Measurements from ENCODE around the gene GIGYF2. TPM values are rescaled to one million over a fixed set of nuclear protein-coding genes. Genes with fewer than 3 reads are reported as not detected.

The GIGYF2 gene
- total and polyA plus RNA-seq, 2 of the 13 experiments (the other 11 are each of a cell fraction or from before 2014, with no cell fraction given) = 44.9 to 73.5 TPM

- no peak for TF ChIP-seq TIGD3 (CRISPR knock-in tag; IDR thresholded peaks at IDR 0.05; ENCODE audit: borderline replicate concordance)
- no peak for TF ChIP-seq ZNF225 (CRISPR knock-in tag; IDR thresholded peaks at IDR 0.05)
- TF ChIP-seq U2AF2 (IDR thresholded peaks at IDR 0.05; ENCODE audit: low read depth, low read length) = no peak
- peak; percentile 61; the same call in 1 of the 2 replicates for TF ChIP-seq GMEB1 (CRISPR knock-in tag; IDR thresholded peaks at IDR 0.05; ENCODE audit: borderline replicate concordance)
- TF ChIP-seq NFRKB (IDR thresholded peaks at IDR 0.05) = no peak
- no peak for TF ChIP-seq ZNF557 (CRISPR knock-in tag; IDR thresholded peaks at IDR 0.05)
- TF ChIP-seq DMAP1 (CRISPR knock-in tag; IDR thresholded peaks at IDR 0.05) = peak; percentile 51; the same call in 1 of the 2 replicates
- no peak for TF ChIP-seq ZNF747 (CRISPR knock-in tag; IDR thresholded peaks at IDR 0.05; ENCODE audit: borderline replicate concordance)
- TF ChIP-seq SMAD1 (CRISPR knock-in tag; IDR thresholded peaks at IDR 0.05; ENCODE audit: borderline replicate concordance, low read depth) = no peak
- TF ChIP-seq HOXA7 (CRISPR knock-in tag; IDR thresholded peaks at IDR 0.05) = no peak
- no peak for TF ChIP-seq ZNF660 (CRISPR knock-in tag; IDR thresholded peaks at IDR 0.05; ENCODE audit: borderline replicate concordance, low read depth)
- no peak for TF ChIP-seq ZNF235 (CRISPR knock-in tag; IDR thresholded peaks at IDR 0.05; ENCODE audit: borderline replicate concordance)
- no peak for TF ChIP-seq ZNF121 (CRISPR knock-in tag; IDR thresholded peaks at IDR 0.05)
- TF ChIP-seq ZBTB33 (CRISPR knock-in tag; IDR thresholded peaks at IDR 0.05) = no peak
- no peak for TF ChIP-seq HIC2 (CRISPR knock-in tag; IDR thresholded peaks at IDR 0.05; ENCODE audit: low read depth)
- TF ChIP-seq POGZ (CRISPR knock-in tag; IDR thresholded peaks at IDR 0.05) = peak; percentile 52
- TF ChIP-seq DZIP1 (CRISPR knock-in tag; IDR thresholded peaks at IDR 0.05) = no peak
- TF ChIP-seq HINFP (CRISPR knock-in tag; IDR thresholded peaks at IDR 0.05; ENCODE audit: low read depth) = no peak
Measured at GRCh38 chr2:232860593-232861241, 163.6 kb downstream of the GIGYF2 start (continued).
